K562 (cell line): ENCODE measurements around the gene TUBD1. TPM values are rescaled to one million over a fixed set of nuclear protein-coding genes. Genes with fewer than 3 reads are reported as not detected.
A peak's percentile ranks its signal among the peaks of the same experiment; 100 is the strongest.

Experiments
- HDAC3 ChIP-seq: fragments of 450-650 bp; IDR thresholded peaks from 2 replicates; pipeline ENCODE4 v1.6.1; 2018; ENCODE audit warnings: borderline replicate concordance, mild to moderate bottlenecking, moderate library complexity; ENCODE audit not compliant: partially characterized antibody
- RBM22 ChIP-seq: fragments of 200-400 bp; formaldehyde crosslinking; IDR thresholded peaks from 2 replicates; pipeline ENCODE4 v1.6.1; 2018; ENCODE audit warnings: low read length, low read depth; ENCODE audit not compliant: poor library complexity, severe bottlenecking
- STAT5A ChIP-seq: IDR thresholded peaks from 2 replicates; pipeline ENCODE4 v1.6.1; 2012; ENCODE audit warnings: low read length, inconsistent platforms, borderline replicate concordance
- TCF7L2 ChIP-seq: fragments of 150-350 bp; IDR thresholded peaks from 2 replicates; pipeline ENCODE4 v1.6.1; 2016; ENCODE audit warnings: low read depth, mild to moderate bottlenecking, low read length, moderate library complexity
- THRAP3 ChIP-seq: fragments of 450-650 bp; IDR thresholded peaks from 2 replicates; pipeline ENCODE4 v1.6.1; 2016; ENCODE audit warnings: mild to moderate bottlenecking, inconsistent platforms, borderline replicate concordance
- ZC3H8 ChIP-seq: fragments of 450-650 bp; IDR thresholded peaks from 2 replicates; pipeline ENCODE4 v1.6.1; 2017
- ZNF274 ChIP-seq: IDR thresholded peaks from 2 replicates; pipeline ENCODE4 v1.6.1; 2011; ENCODE audit warnings: low read depth, mild to moderate bottlenecking, low read length, moderate library complexity, borderline replicate concordance
- ZNF282 ChIP-seq: sonication (generic); formaldehyde crosslinking; IDR thresholded peaks from 2 replicates; pipeline ENCODE4 v1.8.1; 2023; ENCODE audit warnings: missing genetic modification reagents
- ZNF407 ChIP-seq: fragments of 450-650 bp; IDR thresholded peaks from 2 replicates; pipeline ENCODE4 v1.6.1; 2016; ENCODE audit warnings: low read depth
- ZNF507 ChIP-seq: conservative IDR thresholded peaks from 2 replicates; pipeline ENCODE4 v1.6.1; 2017; ENCODE audit warnings: missing genetic modification characterization, missing compliant biosample characterization
- ZNF766 ChIP-seq: fragments of 200-800 bp; sonication (Bioruptor generic); conservative IDR thresholded peaks from 2 replicates; pipeline ENCODE4 v1.6.1; 2016; ENCODE audit warnings: missing genetic modification characterization, missing compliant biosample characterization
- polyA plus RNA-seq, 8 experiments: library from polyadenylated mRNA; depleted of rRNA in 4 of 8; stranded (reverse) in 5 of 8; unstranded in 3 of 8; fragments of >200 nt; fragmentation: Nextera tagmentation in 2 of 8; fragmentation: Illumina TruSeq in 1 of 8; extraction: Ambion mirVana in 2 of 8; extraction: Trizol in 1 of 8; gene quantifications; 2 replicates each; pipeline versions ENCODE4 v1.2.1 to v1.2.3, GENCODE V29; 2011 to 2014; ENCODE audit warnings: inconsistent platforms in 1 of 8, missing spikeins in 1 of 8
- total RNA-seq, 7 experiments: library from RNA; depleted of rRNA in 6 of 7; stranded (reverse); fragments of >200 nt in 6 of 7; fragmentation: Illumina TruSeq in 2 of 7; extraction: Trizol in 2 of 7; gene quantifications; 2 replicates each; pipeline versions ENCODE4 v1.2.1 to v1.2.3, GENCODE V29; 2011 to 2021; ENCODE audit warnings: low replicate concordance in 1 of 7
- TF ChIP-seq, protein P1 (sequence below): sonication (generic); formaldehyde crosslinking; IDR thresholded peaks from 2 replicates; pipeline ENCODE4 v1.8.0; 2022; ENCODE audit warnings: missing genetic modification reagents, mild to moderate bottlenecking, moderate library complexity, borderline replicate concordance
- TF ChIP-seq, protein P2 (sequence below): fragments of 200-800 bp; sonication (Bioruptor generic); IDR thresholded peaks from 2 replicates; pipeline ENCODE4 v1.6.1; 2016; ENCODE audit warnings: missing genetic modification characterization, missing compliant biosample characterization

The TUBD1 gene
- total and polyA plus RNA-seq, 9 of the 15 experiments (the other 6 are each of a cell fraction or from before 2014, with no cell fraction given): 10.8 to 35.3 (median 17.9) TPM

DNA sequence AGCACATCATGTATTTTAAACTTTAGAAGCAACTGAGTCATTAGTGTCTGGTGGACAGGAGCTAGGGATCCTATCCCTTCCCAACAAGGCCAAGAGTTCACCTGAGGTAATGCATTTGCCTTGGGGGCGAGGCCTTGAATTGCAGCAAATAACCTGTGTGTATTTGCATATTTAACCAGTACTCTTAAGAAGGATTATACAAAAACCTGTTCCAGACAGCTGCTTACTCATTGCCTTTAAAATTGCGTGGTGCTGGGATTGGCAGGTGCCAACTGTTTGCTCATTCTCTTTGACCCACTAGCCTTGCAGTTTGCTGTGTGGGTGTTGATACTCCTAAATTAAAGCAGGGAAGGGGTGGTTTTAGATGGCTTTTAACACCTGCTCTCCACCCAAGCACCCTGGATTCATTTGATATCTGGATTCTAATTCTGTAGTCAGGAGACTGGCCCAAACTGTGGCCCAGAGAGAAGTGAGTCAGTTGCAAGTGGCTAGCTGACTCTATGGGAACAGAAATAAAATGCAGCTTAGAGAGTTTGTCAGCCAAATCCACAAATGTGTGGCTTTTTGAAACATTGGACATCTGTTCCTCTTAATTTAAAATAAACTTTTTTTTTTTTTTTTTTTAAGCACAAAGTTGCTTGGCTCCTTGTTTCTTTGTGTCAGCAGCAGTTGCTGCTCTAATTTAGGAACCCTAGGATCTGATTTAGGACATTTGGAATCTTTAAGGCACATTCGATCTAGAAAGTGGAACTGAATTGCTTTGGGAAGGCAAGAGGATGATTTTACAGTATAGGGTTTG is 46.9 kb downstream of the TUBD1 start (continued):
- TF ChIP-seq ZNF407 (no peak), RBM22 (peak; percentile 55), ZNF274 (0 out of 2 replicates have a peak, but pooled peaks have one; percentile 15), TCF7L2 (no peak), ZNF282 (no peak), ZNF766 (CRISPR knock-in tag) (no peak), STAT5A (no peak), HDAC3 (no peak), ZC3H8 (no peak), ZNF507 (tag) (no peak), THRAP3 (no peak)
- TF ChIP-seq, protein P1, sequence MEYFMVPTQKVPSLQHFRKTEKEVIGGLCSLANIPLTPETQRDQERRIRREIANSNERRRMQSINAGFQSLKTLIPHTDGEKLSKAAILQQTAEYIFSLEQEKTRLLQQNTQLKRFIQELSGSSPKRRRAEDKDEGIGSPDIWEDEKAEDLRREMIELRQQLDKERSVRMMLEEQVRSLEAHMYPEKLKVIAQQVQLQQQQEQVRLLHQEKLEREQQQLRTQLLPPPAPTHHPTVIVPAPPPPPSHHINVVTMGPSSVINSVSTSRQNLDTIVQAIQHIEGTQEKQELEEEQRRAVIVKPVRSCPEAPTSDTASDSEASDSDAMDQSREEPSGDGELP: no peak; the same call in 1 of the 2 replicates
- TF ChIP-seq, protein P2, sequence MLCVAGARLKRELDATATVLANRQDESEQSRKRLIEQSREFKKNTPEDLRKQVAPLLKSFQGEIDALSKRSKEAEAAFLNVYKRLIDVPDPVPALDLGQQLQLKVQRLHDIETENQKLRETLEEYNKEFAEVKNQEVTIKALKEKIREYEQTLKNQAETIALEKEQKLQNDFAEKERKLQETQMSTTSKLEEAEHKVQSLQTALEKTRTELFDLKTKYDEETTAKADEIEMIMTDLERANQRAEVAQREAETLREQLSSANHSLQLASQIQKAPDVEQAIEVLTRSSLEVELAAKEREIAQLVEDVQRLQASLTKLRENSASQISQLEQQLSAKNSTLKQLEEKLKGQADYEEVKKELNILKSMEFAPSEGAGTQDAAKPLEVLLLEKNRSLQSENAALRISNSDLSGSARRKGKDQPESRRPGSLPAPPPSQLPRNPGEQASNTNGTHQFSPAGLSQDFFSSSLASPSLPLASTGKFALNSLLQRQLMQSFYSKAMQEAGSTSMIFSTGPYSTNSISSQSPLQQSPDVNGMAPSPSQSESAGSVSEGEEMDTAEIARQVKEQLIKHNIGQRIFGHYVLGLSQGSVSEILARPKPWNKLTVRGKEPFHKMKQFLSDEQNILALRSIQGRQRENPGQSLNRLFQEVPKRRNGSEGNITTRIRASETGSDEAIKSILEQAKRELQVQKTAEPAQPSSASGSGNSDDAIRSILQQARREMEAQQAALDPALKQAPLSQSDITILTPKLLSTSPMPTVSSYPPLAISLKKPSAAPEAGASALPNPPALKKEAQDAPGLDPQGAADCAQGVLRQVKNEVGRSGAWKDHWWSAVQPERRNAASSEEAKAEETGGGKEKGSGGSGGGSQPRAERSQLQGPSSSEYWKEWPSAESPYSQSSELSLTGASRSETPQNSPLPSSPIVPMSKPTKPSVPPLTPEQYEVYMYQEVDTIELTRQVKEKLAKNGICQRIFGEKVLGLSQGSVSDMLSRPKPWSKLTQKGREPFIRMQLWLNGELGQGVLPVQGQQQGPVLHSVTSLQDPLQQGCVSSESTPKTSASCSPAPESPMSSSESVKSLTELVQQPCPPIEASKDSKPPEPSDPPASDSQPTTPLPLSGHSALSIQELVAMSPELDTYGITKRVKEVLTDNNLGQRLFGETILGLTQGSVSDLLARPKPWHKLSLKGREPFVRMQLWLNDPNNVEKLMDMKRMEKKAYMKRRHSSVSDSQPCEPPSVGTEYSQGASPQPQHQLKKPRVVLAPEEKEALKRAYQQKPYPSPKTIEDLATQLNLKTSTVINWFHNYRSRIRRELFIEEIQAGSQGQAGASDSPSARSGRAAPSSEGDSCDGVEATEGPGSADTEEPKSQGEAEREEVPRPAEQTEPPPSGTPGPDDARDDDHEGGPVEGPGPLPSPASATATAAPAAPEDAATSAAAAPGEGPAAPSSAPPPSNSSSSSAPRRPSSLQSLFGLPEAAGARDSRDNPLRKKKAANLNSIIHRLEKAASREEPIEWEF (CRISPR knock-in tag): no peak
